ENCODE data around the gene AUTS2.

AUTS2 gene

DNA sequence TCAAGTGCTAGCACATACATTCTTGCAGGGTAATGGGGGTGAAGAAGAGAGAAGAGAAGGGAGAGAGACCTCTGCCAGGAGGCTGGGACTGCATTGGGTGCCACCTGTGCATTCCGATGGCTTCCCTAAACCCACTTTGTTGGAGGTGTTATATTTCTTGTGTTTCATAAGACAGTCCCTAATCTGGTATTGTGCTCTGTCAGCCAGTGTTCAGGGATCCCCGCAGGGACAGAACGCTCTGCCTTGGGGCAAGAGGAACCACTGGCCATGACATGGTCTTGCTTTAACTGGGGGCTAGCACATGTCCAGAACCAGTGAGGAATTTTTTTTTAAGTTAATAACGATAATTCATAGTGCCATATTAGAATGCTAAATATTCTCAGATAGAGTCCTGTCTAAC, 1168.4 kb downstream of the AUTS2 start:
- ChIA-PET CTCF (no interaction called here), POLR2A (no interaction called here)
- no peak for DNase-seq (ENCODE audit: extremely low spot score)
- TF ChIP-seq FOXK2 (IDR thresholded peaks at IDR 0.05) (no peak), HDGF (IDR thresholded peaks at IDR 0.05; ENCODE audit: borderline replicate concordance) (no peak), L3MBTL2 (conservative IDR thresholded peaks at IDR 0.05) (no peak), SP1 (IDR thresholded peaks at IDR 0.05) (no peak), LEF1 (IDR thresholded peaks at IDR 0.05; ENCODE audit: borderline replicate concordance) (no peak), TARDBP (IDR thresholded peaks at IDR 0.05) (no peak), NFRKB (IDR thresholded peaks at IDR 0.05) (no peak), FOXA1 (IDR thresholded peaks at IDR 0.05) (no peak), BHLHE40 (IDR thresholded peaks at IDR 0.05; ENCODE audit: borderline replicate concordance) (no peak), ZNF384 (IDR thresholded peaks at IDR 0.05) (no peak), ELF4 (IDR thresholded peaks at IDR 0.05) (no peak), ARNT (IDR thresholded peaks at IDR 0.05) (no peak), PKNOX1 (IDR thresholded peaks at IDR 0.05) (no peak), FOXM1 (IDR thresholded peaks at IDR 0.05; ENCODE audit: borderline replicate concordance) (no peak), SUZ12 (IDR thresholded peaks at IDR 0.05) (no peak)

GRCh38 chr7:70770154-70770553, 1171.9 kb downstream of the AUTS2 start:
- CTCF ChIA-PET: no interaction called here
- no peak for DNase-seq (ENCODE audit: extremely low spot score)
- POLR2A ChIA-PET: no interaction called here
- TF ChIP-seq HDGF (IDR thresholded peaks at IDR 0.05; ENCODE audit: borderline replicate concordance) (no peak), NFRKB (IDR thresholded peaks at IDR 0.05) (no peak), BHLHE40 (IDR thresholded peaks at IDR 0.05; ENCODE audit: borderline replicate concordance) (no peak), FOXM1 (IDR thresholded peaks at IDR 0.05; ENCODE audit: borderline replicate concordance) (no peak), CTBP1 (IDR thresholded peaks at IDR 0.05; ENCODE audit: borderline replicate concordance) (no peak)

- TF ChIP-seq HDGF (IDR thresholded peaks at IDR 0.05; ENCODE audit: borderline replicate concordance) (no peak), TARDBP (IDR thresholded peaks at IDR 0.05) (no peak), CTBP1 (IDR thresholded peaks at IDR 0.05; ENCODE audit: borderline replicate concordance) (no peak), SUZ12 (IDR thresholded peaks at IDR 0.05) (no peak), ARNT (IDR thresholded peaks at IDR 0.05) (no peak), ZNF384 (IDR thresholded peaks at IDR 0.05) (no peak), L3MBTL2 (conservative IDR thresholded peaks at IDR 0.05) (no peak), FOXA1 (IDR thresholded peaks at IDR 0.05) (no peak), PKNOX1 (IDR thresholded peaks at IDR 0.05) (no peak), LEF1 (IDR thresholded peaks at IDR 0.05; ENCODE audit: borderline replicate concordance) (no peak), SP1 (IDR thresholded peaks at IDR 0.05) (no peak), FOXK2 (IDR thresholded peaks at IDR 0.05) (no peak), NFRKB (IDR thresholded peaks at IDR 0.05) (no peak), ELF4 (IDR thresholded peaks at IDR 0.05) (no peak), FOXM1 (IDR thresholded peaks at IDR 0.05; ENCODE audit: borderline replicate concordance) (no peak), BHLHE40 (IDR thresholded peaks at IDR 0.05; ENCODE audit: borderline replicate concordance) (no peak)
- ChIA-PET CTCF (interaction anchor here (0.6 kb wide), 1 partner anchor 8 kb away, joined by 3 read pairs; no protein-coding TSS in a partner anchor), POLR2A (no interaction called here)
- DNase-seq (ENCODE audit: extremely low spot score): no peak
Observed at GRCh38 chr7:70771451-70771850, 1173.2 kb downstream of the AUTS2 start.

DNA sequence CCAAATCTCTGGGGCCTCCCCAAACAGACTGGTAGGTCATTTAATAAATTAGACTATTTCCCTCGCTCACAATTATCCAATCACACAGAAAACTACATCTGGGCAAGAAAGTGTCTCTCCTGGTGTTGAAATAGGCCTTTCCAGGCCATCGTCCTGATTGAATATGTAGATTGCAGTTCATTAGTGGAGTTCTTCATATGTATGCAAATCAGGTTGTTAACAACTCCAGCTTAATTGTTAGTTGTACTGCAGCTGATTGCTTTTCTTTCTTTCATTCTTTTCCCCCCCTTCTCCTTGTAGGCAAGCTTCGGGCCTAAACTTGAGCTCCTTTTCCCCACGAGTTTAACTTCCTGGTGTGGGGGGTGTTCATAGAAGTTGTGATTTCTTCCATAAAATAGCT, 1174.6 kb downstream of the AUTS2 start:
- POLR2A ChIA-PET: no interaction called here
- no peak for TF ChIP-seq NFRKB (IDR thresholded peaks at IDR 0.05)
- CTCF ChIA-PET: no interaction called here
- no peak for DNase-seq (ENCODE audit: extremely low spot score)

DNA sequence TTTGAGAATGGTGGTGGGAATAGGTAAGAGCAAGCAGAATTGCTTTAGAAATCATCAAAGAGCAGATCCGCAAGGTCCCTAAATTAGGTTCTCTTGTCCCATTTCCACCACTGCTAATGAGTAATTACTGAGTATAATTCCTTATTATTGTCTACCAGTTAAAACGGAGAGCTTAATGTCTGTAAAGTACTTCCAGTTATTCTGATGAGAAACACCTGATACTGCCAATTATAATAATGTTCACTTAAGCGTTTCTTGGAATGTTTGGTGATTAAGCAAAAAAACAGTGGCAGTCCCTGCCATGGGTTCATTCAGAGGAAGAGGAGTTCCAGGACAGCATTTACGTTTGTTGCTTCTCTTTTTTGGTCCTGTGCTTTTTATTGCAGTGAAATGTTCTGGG, 1175.1 kb downstream of the AUTS2 start:
- POLR2A ChIA-PET: no interaction called here
- TF ChIP-seq ZNF384 (IDR thresholded peaks at IDR 0.05): no peak
- no peak for TF ChIP-seq SUZ12 (IDR thresholded peaks at IDR 0.05)
- TF ChIP-seq FOXK2 (IDR thresholded peaks at IDR 0.05): no peak
- TF ChIP-seq ELF4 (IDR thresholded peaks at IDR 0.05): no peak
- TF ChIP-seq BHLHE40 (IDR thresholded peaks at IDR 0.05; ENCODE audit: borderline replicate concordance): no peak
- DNase-seq (ENCODE audit: extremely low spot score): no peak
- CTCF ChIA-PET: no interaction called here

- CTCF ChIA-PET: no interaction called here
- POLR2A ChIA-PET: no interaction called here
- DNase-seq (ENCODE audit: extremely low spot score): no peak
- TF ChIP-seq LEF1 (IDR thresholded peaks at IDR 0.05; ENCODE audit: borderline replicate concordance): no peak
- TF ChIP-seq PKNOX1 (IDR thresholded peaks at IDR 0.05): peak; percentile 49; the same call in 1 of the 2 replicates
Observed at GRCh38 chr7:70774950-70775527, 1176.8 kb downstream of the AUTS2 start.

DNA sequence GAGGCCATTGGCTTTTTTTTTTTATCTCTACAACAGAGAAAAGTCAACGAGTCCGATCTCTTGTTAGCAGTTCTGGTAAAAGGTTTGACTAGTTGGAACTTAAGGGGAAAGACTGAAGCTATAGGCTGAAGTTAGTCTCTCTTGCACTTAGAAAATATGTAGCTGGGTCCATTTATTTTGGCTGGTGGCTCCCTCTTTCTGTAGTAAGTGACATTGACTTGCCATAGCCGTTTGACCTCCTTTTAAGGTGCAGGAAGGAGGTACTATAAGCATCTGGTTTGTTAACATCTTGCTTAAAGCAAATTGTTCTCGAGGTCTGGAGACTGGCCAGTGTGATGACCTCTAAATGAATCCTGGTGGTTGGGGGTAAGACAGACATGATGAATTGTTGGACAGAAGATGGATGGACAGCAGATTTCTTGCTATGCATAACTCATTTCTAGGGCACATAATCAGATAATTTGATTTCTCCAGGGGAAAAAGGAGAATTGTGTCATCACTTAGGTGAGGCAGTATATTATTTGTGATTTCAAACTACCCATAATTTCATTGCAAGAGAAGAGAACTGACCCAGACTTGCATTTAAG, 1177.4 kb downstream of the AUTS2 start:
- DNase-seq (ENCODE audit: extremely low spot score): peak; percentile 19
- ChIA-PET CTCF (no interaction called here), POLR2A (no interaction called here)
- TF ChIP-seq FOXK2 (IDR thresholded peaks at IDR 0.05): no peak
- TF ChIP-seq HDGF (IDR thresholded peaks at IDR 0.05; ENCODE audit: borderline replicate concordance): no peak
- TF ChIP-seq CTBP1 (IDR thresholded peaks at IDR 0.05; ENCODE audit: borderline replicate concordance): no peak
